HG02840 (cell line): ENCODE data around the gene ZNF524.
"Not testable (repeated sequence)": the region's sequence is repeated elsewhere in the genome, so short reads cannot be mapped to it uniquely, and the experiment has no call there.

Experiments
- ATAC-seq: cut with Tn5 transposase; IDR thresholded peaks from one replicate; pipeline ENCODE4 v1.9.1; 2021; ENCODE audit warnings: mild to moderate bottlenecking, moderate library complexity, moderate number of reproducible peaks; ENCODE audit not compliant: unreplicated experiment, low FRiP score

The ZNF524 gene

GRCh38 chr19:55581145-55581822 is 18.8 kb upstream of the ZNF524 start:
- ATAC-seq = no peak

GRCh38 chr19:55581823-55582223 is 18.3 kb upstream of the ZNF524 start:
- no peak for ATAC-seq

- ATAC-seq = not testable (repeated sequence)
Observed at GRCh38 chr19:55582284-55582683, 17.8 kb upstream of the ZNF524 start.

DNA sequence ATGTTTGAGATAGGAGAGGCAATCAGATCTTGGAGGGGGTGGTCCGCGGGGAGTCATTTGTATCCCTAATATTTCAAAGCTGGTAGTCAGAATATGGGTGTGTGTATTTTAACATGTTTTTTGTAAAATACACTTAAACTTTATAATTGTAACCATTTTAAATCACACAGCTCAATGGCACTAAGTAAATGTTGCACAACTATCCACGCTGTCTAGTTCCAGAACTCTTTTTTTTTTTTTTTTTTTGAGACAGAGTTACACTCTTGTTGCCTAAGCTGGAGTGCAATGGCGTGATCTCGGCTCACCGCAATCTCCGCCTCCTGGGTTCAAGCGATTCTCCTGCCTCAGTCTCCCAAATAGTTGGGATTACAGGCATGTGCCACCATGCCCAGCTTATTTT is 16.2 kb upstream of the ZNF524 start:
- ATAC-seq = not testable (repeated sequence)

DNA sequence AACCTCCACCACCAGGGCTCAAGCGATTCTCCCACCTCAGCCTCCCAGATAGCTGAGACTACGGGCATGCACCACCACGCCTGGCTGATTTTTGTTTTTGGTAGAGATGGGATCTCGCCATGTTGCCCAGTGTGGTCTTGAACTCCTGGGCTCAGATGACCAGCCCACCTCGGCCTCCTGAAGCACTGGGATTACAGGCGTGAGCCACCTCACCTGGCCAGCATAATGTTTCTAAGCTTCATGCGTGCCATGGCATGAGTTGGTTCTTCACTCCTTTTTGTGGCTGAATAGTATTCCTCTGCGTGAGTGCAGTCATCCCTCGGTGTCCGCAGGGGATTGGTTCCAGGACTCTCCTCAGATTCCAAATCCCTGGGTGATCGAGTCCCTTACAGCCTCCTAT is 15.2 kb upstream of the ZNF524 start:
- ATAC-seq = no peak

GRCh38 chr19:55585658-55586339 is 14.3 kb upstream of the ZNF524 start:
- no peak for ATAC-seq

DNA sequence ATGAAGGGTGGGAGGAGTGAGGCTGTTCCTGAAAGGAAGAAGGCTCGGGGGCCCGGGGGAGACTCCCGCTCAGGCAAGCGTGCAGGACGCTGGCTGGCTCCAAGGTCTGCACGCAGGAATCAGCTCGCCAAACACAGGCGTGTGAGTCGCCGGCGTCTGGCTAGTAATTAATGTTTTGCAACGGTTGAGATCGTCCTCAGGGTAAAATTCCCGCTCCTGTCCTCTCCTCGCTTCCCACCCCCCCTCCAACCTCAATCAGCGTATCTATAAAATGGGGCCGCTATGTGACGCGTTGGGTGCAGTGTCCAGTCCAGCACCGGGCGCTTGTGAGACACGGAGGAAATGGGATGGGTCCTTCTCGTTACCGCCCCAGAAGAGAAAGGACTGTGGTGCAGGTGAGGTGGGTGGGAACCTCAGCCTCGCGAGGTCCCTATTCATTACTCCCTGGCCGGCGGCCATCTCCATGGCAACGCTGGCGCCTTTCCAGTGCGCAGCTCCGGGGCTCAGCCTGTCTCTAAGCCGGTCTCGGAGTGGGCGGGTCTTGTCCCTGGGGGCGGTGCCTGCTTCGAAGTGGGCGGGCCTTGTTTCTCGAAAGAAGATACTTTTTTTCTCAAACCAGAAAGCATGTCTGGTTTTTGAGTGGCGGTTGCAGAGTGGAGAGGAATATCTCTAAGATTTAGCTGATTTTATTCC is 13.0 kb upstream of the ZNF524 start:
- no peak for ATAC-seq

- no peak for ATAC-seq
Observed at GRCh38 chr19:55588738-55589137, 11.3 kb upstream of the ZNF524 start.

GRCh38 chr19:55590109-55590508 is 10.0 kb upstream of the ZNF524 start:
- ATAC-seq = no peak

- no peak for ATAC-seq
Observed at GRCh38 chr19:55590617-55591016, 9.5 kb upstream of the ZNF524 start.

DNA sequence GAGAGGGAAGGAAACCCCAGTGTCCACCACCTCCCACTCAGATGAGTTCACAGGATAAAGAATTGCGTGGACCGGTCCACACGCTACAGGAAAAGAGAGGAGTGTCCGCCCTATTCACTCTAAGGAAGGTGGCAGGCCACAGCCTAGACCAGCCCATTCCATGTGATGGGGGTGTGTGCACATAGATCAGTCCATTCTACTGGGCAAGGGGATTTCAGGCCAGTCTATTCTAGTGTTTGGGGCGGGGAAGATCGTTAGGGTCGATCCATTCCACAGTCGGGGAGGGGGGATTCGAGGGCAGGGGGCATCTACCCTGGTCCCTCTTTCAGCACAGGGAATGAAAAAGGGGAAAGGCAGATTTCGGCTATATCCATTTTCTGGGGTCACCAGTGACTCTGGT is 8.5 kb upstream of the ZNF524 start:
- ATAC-seq = no peak

GRCh38 chr19:55592391-55593090 is 7.5 kb upstream of the ZNF524 start:
- ATAC-seq = no peak

GRCh38 chr19:55593096-55593772 is 6.9 kb upstream of the ZNF524 start:
- ATAC-seq = no peak

GRCh38 chr19:55594996-55595545 is 5.0 kb upstream of the ZNF524 start:
- ATAC-seq = no peak

GRCh38 chr19:55596304-55596703 is 3.8 kb upstream of the ZNF524 start:
- no peak for ATAC-seq

DNA sequence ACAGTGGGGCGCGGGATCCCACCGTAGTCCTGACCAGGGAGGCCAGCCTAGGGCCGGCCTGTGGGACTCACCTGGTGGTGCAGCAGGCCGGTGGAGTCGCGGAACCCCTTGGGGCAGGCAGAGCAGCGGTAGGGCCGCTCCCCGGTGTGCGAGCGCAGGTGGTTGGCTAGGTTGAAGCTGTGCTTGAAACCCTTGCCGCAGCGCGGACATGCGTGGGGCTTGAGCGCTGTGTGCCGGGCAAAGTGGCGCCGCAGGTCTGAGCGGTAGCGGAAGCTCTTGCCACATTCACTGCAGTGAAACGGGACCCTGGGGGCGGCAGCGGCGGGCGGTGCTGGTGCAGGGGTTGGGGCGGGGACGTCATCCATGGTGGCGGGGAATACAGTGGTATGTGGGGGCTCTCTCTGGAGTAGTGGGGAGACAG is 2.6 kb upstream of the ZNF524 start:
- no peak for ATAC-seq

DNA sequence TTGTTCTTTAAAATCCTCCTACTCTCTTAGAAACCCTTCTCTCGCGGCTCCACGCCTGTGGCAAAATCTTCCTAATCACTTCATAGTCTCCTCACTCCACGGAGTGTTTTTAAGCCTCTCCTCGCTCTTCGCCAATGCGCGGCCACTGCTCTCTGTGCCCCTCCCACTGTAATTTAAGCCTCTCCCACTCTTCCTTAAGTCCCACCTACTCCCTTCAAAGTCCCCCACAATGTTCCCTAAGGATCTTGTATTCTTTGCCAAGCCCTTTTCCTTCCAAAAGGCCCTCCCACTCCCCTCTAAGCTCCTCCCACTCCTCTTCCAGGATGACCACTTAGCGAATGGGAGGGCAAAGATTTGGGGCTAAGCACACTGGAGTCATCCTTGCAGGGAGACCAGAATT is 2.1 kb upstream of the ZNF524 start:
- ATAC-seq = no peak

GRCh38 chr19:55598719-55599467 is 1.2 kb upstream of the ZNF524 start:
- peak; percentile 38 for ATAC-seq

DNA sequence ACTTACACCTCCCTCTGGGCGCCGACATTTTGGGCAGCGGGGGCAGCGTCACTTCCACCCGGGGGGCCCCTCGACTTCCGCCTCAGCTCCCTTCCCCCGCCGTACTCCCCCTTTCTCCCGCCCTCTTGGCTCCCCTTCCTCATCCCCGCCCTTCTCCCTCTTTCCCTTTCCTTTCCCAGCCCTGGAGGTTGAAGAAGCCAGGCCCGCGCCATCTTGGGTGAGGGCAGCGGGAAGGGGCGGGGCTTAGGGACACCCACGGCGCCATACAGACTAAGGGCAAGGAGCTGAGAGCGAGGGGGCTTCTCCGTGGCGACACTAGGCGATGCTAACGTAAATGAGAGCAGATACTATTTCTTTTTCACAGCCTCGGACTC is 633 bp upstream of the ZNF524 start, which contains the start of gene FIZ1:
Gene FIZ1 (minus strand): TSS at position 50 of the 374 bp plus-strand sequence. CDS start 1,652 bp downstream, outside the sequence.
- peak; percentile 59 for ATAC-seq
